GM12864 (cell line): ENCODE data around the gene YTHDF1.

ENCODE experiments used
- DNase-seq: peaks from one replicate; pipeline ENCODE4 v3.0.0-alpha.2; 2011; ENCODE audit warnings: low read depth
- H3K4me3 ChIP-seq: 2 replicates; pipeline ENCODE4 v1.5.1; 2011; ENCODE audit warnings: mild to moderate bottlenecking, low read depth, low read length, control low read depth
- TF ChIP-seq, protein P1 (sequence below): IDR thresholded peaks from 2 replicates; pipeline ENCODE4 v1.5.1; 2011; ENCODE audit warnings: low read depth, mild to moderate bottlenecking, moderate library complexity, low read length, control low read depth, inconsistent platforms; ENCODE audit errors: missing control alignments

YTHDF1 gene

DNA sequence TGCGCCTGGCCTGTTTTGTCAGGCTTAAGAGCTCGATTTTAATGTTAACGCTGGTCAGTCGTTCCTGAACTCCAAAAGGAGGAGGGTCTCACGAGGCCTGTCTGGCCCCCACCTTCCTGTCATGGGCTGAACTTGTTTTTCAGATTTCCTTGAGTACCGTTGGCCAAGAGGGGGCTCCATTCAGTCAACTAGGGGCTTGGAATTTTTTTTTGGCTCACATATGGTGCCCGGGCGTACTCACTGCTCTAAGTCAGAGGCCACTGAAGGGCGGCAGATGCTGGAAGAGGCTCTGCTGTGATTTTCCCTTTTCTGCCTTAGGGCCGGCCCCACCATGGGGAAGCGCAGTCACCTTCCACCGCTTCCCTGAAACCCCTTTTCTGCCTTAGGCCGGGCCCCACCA lies 12.9 kb upstream of the YTHDF1 start:
- TF ChIP-seq, protein P1, sequence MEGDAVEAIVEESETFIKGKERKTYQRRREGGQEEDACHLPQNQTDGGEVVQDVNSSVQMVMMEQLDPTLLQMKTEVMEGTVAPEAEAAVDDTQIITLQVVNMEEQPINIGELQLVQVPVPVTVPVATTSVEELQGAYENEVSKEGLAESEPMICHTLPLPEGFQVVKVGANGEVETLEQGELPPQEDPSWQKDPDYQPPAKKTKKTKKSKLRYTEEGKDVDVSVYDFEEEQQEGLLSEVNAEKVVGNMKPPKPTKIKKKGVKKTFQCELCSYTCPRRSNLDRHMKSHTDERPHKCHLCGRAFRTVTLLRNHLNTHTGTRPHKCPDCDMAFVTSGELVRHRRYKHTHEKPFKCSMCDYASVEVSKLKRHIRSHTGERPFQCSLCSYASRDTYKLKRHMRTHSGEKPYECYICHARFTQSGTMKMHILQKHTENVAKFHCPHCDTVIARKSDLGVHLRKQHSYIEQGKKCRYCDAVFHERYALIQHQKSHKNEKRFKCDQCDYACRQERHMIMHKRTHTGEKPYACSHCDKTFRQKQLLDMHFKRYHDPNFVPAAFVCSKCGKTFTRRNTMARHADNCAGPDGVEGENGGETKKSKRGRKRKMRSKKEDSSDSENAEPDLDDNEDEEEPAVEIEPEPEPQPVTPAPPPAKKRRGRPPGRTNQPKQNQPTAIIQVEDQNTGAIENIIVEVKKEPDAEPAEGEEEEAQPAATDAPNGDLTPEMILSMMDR: no peak
- H3K4me3 ChIP-seq: no peak overlapping the region
- DNase-seq: no peak

DNA sequence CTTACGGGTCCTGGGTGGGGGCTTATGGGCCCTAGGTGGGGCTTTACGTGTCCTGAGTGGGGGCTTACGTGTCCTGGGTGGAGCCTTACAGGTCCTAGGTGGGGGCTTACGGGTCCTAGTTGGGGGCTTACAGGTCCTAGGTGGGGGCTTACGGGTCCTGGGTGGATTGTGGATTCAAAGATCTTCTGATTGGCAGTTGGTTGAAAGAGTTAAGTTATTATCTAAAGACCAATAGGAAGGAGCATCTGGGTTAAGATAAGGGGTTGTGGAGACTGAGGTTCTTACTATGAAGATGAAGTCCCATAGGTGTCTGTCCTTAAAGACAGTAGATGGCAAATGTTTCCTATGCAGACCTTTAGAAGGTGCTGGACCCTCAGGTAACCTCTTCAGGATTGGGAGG lies 11.3 kb upstream of the YTHDF1 start:
- TF ChIP-seq, protein P1: no peak
- no peak for DNase-seq
- H3K4me3 ChIP-seq: no peak overlapping the region

DNA sequence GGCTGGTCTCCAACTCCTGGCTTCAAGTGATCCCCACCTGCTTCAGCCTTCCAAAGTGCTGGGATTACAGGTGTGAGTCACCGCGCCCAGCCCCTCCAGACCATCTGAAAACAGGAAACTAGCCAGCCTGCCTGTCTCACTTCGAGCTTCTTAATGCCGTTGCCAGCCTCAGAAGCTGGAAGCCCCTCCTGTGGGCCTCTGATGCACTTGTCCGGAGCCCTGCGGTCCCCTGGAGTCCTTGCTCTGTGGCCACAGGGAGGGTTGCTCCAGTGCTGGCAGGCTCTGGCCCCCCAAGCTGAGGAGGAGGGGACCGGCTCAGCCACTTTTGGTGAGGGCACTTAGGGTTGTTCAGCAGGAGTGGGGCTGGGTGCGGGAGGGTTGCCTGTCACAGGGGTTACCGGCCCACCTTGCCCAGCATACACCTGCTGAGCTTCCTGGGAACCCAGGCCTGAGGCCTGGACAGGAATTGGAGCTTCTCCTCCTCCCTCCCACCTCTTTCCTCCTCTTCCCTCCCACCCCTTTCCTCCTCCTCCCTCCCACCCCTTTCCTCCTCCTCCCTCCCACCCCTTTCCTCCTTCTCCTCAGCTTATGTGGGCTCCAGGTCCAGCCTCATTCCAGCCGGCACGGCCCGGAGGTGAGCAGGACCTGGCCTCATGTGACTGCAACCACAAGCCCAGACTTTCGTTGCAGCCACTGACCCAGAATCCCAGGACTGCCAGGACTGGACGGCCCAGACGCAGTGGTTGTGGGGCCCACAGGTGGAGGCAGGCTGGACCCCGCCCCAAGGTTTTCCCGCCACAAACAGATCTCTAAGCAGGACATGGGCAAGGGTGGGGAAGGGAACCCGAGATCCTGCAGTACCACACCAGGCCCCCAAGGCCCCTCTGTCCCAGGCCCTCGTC lies 10.4 kb upstream of the YTHDF1 start:
- no peak overlapping the region for H3K4me3 ChIP-seq
- DNase-seq: no peak

DNA sequence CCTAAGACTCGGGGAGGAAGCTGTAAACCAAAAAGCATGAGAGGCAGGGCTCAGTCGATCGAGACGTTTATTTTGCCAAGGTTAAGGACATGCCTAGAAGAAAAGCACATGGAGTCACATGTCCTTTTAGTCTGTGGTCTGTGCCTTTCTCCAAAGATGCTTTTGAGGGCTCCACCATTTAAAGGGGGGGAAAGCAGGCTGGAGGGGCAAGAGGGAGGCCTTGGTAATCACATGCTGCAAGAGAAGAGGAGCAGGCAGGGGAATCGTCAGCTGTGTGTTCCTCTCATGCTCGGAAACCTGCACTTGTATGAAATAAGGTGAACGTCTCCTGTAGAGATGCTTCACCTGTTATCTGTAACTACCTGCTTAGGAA lies 9.1 kb upstream of the YTHDF1 start:
- no peak overlapping the region for H3K4me3 ChIP-seq
- no peak for DNase-seq
- TF ChIP-seq, protein P1: no peak

More for the DNA sequence above, 10.4 kb upstream of the YTHDF1 start:
- TF ChIP-seq, protein P1: no peak

DNA sequence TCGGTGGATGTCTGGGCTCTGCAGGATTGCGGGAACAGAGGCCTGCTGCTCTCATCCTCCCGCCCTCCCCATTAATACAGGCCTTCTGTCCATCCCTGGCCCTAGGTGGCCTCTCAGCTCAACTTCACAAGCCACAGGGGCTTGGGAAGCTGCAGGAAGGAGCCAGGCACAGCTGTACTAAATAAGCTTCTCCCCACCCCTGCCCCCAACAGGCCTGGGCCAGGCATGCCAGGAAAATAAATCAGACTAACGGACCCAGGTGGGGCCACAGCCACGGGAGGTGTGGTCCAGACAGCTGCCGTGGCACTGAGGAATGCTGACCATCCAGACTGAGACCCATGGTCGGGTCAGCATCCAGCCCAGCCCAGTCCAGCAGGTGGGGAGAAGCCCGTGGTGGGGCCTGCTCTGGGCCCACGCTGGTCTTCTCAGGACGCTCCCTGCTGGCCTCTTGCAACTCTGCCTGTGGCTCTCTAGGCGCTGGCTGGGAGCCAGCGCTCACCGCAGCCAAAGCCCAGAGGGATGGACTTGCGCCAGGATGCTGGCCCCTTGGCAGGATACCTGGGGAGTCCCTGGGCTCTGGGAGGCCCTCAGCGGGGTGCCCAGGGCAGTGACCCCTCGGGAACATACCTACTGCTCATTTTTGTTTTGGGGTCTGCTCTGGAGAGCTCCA lies 8.6 kb upstream of the YTHDF1 start:
- DNase-seq: no peak
- H3K4me3 ChIP-seq: no peak overlapping the region
- TF ChIP-seq, protein P1: no peak

DNA sequence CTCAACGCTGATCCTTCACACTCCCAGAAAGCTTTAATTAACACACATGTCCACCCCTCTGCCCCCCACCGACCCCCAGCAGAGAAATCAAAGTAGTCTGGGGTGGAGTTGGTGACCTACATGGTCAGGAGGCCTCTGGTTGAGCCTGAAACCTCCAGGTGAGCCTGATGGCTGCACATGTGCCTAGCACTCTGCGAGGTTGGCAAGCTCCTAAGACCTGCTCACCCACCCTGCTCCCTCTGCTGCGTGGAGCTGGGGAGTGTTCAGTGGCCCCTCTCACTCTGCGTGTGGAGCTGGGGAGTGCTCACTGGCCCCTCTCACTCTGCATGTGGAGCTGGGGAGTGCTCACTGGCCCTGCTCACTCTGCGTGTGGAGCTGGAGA lies 7.9 kb upstream of the YTHDF1 start:
- TF ChIP-seq, protein P1: no peak
- no peak for DNase-seq
- H3K4me3 ChIP-seq: no peak overlapping the region
